ENCODE results near the gene PRKCE. TPM values are rescaled to one million over a fixed set of nuclear protein-coding genes. Genes with fewer than 3 reads are reported as not detected.
A peak's percentile ranks its signal among the peaks of the same experiment; 100 is the strongest.

The PRKCE gene
- total and polyA plus RNA-seq, 4 experiments from 2014 or later, result 1.8 to 21.7 (median 11.0) TPM

GRCh38 chr2:45988879-45989278 lies 337.4 kb downstream of the PRKCE start:
- Mint-ChIP-seq H3K36me3 (peaks cover 4 to 10% of the 10 kb centered on the region in 2 donors), H3K4me1 (peaks cover 2 to 6% (median 5%) of the 10 kb centered on the region in 4 donors), H3K9me3 (no peaks in the 10 kb centered on the region), H3K27me3 (no peaks in the 10 kb centered on the region), H3K4me3 (no peak overlapping the region), H3K27ac (no peak overlapping the region)
- intact Hi-C loops (cut with micrococcal nuclease), result no loop called here
- H3K4me1 ChIP-seq (ENCODE audit: insufficient read depth, low read length), result no peaks in the 10 kb centered on the region
- no peaks in the 10 kb centered on the region for H3K27me3 ChIP-seq (ENCODE audit: insufficient read depth, low read length)
- no peak for DNase-seq
- no peak overlapping the region for H3K27ac ChIP-seq (ENCODE audit: low read depth, low read length)
- H3K4me3 ChIP-seq (ENCODE audit: low read length in 2 of 2), result no peak overlapping the region
- ChIA-PET CTCF (ENCODE audit: partially characterized antibody) (interaction anchor here (1.2 kb wide), 1 partner anchor 377 kb away, joined by 3 read pairs; no protein-coding TSS in a partner anchor), POLR2A (ENCODE audit: partially characterized antibody) (no interaction called here)
- H3K36me3 ChIP-seq (ENCODE audit: insufficient read depth, low read length), result no peaks in the 10 kb centered on the region
- H3K9me3 ChIP-seq (ENCODE audit: control insufficient read depth in 1 of 2, low read length in 2 of 2), result no peaks in the 10 kb centered on the region

- H3K4me3 Mint-ChIP-seq, result no peak overlapping the region
- no peaks in the 10 kb centered on the region for H3K9me3 ChIP-seq (ENCODE audit: control insufficient read depth in 1 of 2, low read length in 2 of 2)
- H3K4me1 ChIP-seq (ENCODE audit: insufficient read depth, low read length), result no peaks in the 10 kb centered on the region
- peaks cover 2 to 6% (median 4%) of the 10 kb centered on the region in 4 donors for H3K4me1 Mint-ChIP-seq
- H3K36me3 ChIP-seq (ENCODE audit: insufficient read depth, low read length), result no peaks in the 10 kb centered on the region
- POLR2A ChIA-PET (ENCODE audit: partially characterized antibody), result no interaction called here
- H3K36me3 Mint-ChIP-seq, result peaks cover 0 to 9% of the 10 kb centered on the region in 2 donors
- no peak overlapping the region for H3K4me3 ChIP-seq (ENCODE audit: low read length in 2 of 2)
- intact Hi-C loops (cut with micrococcal nuclease), result loop anchor here (5.0 kb wide), 1 partner anchor 348 kb away; no protein-coding TSS in a partner anchor
- CTCF ChIA-PET (ENCODE audit: partially characterized antibody), result interaction anchor here (0.7 to 5.2 kb wide), 4 partner anchors 19 to 469 kb away, joined by 3 to 30 read pairs (median 3); no protein-coding TSS in a partner anchor
- H3K27ac ChIP-seq (ENCODE audit: low read depth, low read length), result no peak overlapping the region
- DNase-seq, result no peak
- H3K27me3 ChIP-seq (ENCODE audit: insufficient read depth, low read length), result no peaks in the 10 kb centered on the region
- H3K27me3 Mint-ChIP-seq, result no peaks in the 10 kb centered on the region
- no peaks in the 10 kb centered on the region for H3K9me3 Mint-ChIP-seq
- H3K27ac Mint-ChIP-seq, result no peak overlapping the region
Observed at GRCh38 chr2:45990131-45990530, 338.7 kb downstream of the PRKCE start.

DNA sequence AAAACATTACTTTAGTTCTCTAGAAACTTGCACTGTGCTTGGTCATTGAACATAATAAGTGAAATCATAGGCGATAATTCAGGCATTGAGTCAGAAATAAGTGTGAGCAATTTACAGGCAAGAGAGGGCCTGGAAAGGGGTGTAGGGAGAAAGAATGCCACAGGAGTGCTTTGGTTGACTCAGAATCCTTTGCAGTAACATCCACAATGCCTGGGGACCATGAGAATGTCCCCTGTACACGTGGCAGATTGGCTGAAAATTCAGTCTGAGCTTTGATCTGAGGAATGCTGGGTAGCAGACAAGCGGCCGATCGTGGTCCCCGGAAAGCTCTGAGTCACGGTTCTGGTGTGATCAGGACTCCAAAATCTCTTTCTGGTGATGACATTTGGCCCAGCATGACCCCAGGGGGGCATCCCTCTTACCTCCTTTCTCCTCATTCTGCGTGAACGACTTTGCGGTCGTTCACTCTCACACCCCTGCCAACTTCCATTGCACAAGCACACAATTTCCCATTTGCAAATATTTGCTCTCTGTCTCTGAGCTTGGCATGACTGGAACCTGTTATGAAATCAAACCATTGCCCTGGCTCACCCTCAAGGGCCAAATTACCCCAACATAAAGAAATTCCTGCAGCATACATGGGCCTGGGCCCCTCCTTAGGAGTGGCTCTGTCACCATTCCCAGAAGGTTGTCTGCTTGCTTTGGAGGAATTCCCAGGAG lies 340.7 kb downstream of the PRKCE start:
- Mint-ChIP-seq H3K4me1 (peaks cover 2 to 6% (median 4%) of the 10 kb centered on the region in 4 donors), H3K4me3 (no peak overlapping the region), H3K27ac (no peak overlapping the region), H3K27me3 (no peaks in the 10 kb centered on the region), H3K9me3 (no peaks in the 10 kb centered on the region), H3K36me3 (peaks cover 0 to 9% of the 10 kb centered on the region in 2 donors)
- no peak for DNase-seq
- Histone ChIP-seq H3K4me3 (ENCODE audit: low read length in 2 of 2) (no peak overlapping the region), H3K36me3 (ENCODE audit: insufficient read depth, low read length) (no peaks in the 10 kb centered on the region), H3K27me3 (ENCODE audit: insufficient read depth, low read length) (no peaks in the 10 kb centered on the region), H3K9me3 (ENCODE audit: control insufficient read depth in 1 of 2, low read length in 2 of 2) (no peaks in the 10 kb centered on the region), H3K4me1 (ENCODE audit: insufficient read depth, low read length) (no peaks in the 10 kb centered on the region), H3K27ac (ENCODE audit: low read depth, low read length) (no peak overlapping the region)
- POLR2A ChIA-PET (ENCODE audit: partially characterized antibody), result no interaction called here
- CTCF ChIA-PET (ENCODE audit: partially characterized antibody), result interaction anchor here (0.8 to 5.2 kb wide), 12 partner anchors 9 to 657 kb away, joined by 3 to 30 read pairs (median 5); no protein-coding TSS in a partner anchor
- intact Hi-C loops (cut with micrococcal nuclease), result loop anchor here (5.0 kb wide), 1 partner anchor 350 kb away; no protein-coding TSS in a partner anchor

GRCh38 chr2:45992741-45993475 lies 341.4 kb downstream of the PRKCE start:
- no peak overlapping the region for H3K4me3 Mint-ChIP-seq
- peaks cover 2 to 6% (median 4%) of the 10 kb centered on the region in 4 donors for H3K4me1 Mint-ChIP-seq
- H3K27ac Mint-ChIP-seq, result no peak overlapping the region
- peaks cover under 1 to 7% of the 10 kb centered on the region in 2 donors for H3K36me3 Mint-ChIP-seq
- Histone ChIP-seq H3K36me3 (ENCODE audit: insufficient read depth, low read length) (no peaks in the 10 kb centered on the region), H3K27ac (ENCODE audit: low read depth, low read length) (no peak overlapping the region), H3K4me1 (ENCODE audit: insufficient read depth, low read length) (no peaks in the 10 kb centered on the region), H3K9me3 (ENCODE audit: control insufficient read depth in 1 of 2, low read length in 2 of 2) (no peaks in the 10 kb centered on the region), H3K4me3 (ENCODE audit: low read length in 2 of 2) (no peak overlapping the region), H3K27me3 (ENCODE audit: insufficient read depth, low read length) (no peaks in the 10 kb centered on the region)
- ChIA-PET POLR2A (ENCODE audit: partially characterized antibody) (no interaction called here), CTCF (ENCODE audit: partially characterized antibody) (interaction anchor here (0.9 to 5.2 kb wide), 15 partner anchors 10 to 657 kb away, joined by 3 to 30 read pairs (median 5); no protein-coding TSS in a partner anchor)
- no peaks in the 10 kb centered on the region for H3K27me3 Mint-ChIP-seq
- DNase-seq, result no peak
- H3K9me3 Mint-ChIP-seq, result no peaks in the 10 kb centered on the region
- intact Hi-C loops (cut with micrococcal nuclease), result loop anchor here (1.0 to 5.0 kb wide), 4 partner anchors 351 to 657 kb away; no protein-coding TSS in a partner anchor

- Histone ChIP-seq H3K4me3 (ENCODE audit: low read length in 2 of 2) (no peak overlapping the region), H3K27me3 (ENCODE audit: insufficient read depth, low read length) (no peaks in the 10 kb centered on the region), H3K36me3 (ENCODE audit: insufficient read depth, low read length) (no peaks in the 10 kb centered on the region), H3K27ac (ENCODE audit: low read depth, low read length) (no peak overlapping the region), H3K4me1 (ENCODE audit: insufficient read depth, low read length) (no peaks in the 10 kb centered on the region), H3K9me3 (ENCODE audit: control insufficient read depth in 1 of 2, low read length in 2 of 2) (no peaks in the 10 kb centered on the region)
- Mint-ChIP-seq H3K27ac (no peak overlapping the region), H3K9me3 (no peaks in the 10 kb centered on the region), H3K4me3 (no peak overlapping the region), H3K27me3 (no peaks in the 10 kb centered on the region), H3K36me3 (peaks cover 3 to 7% of the 10 kb centered on the region in 2 donors), H3K4me1 (peaks cover 2 to 6% (median 4%) of the 10 kb centered on the region in 4 donors)
- ChIA-PET POLR2A (ENCODE audit: partially characterized antibody) (no interaction called here), CTCF (ENCODE audit: partially characterized antibody) (interaction anchor here (0.9 to 5.2 kb wide), 11 partner anchors 10 to 465 kb away, joined by 3 to 30 read pairs (median 6); no protein-coding TSS in a partner anchor)
- peak; percentile 50 to 61 (median 54) for DNase-seq
- intact Hi-C loops (cut with micrococcal nuclease), result loop anchor here (1.0 to 5.0 kb wide), 4 partner anchors 351 to 657 kb away; no protein-coding TSS in a partner anchor
Observed at GRCh38 chr2:45993476-45993991, 342.1 kb downstream of the PRKCE start.

- ChIA-PET CTCF (ENCODE audit: partially characterized antibody) (interaction anchor here (1.1 to 5.2 kb wide), 10 partner anchors 10 to 465 kb away, joined by 3 to 30 read pairs (median 8); no protein-coding TSS in a partner anchor), POLR2A (ENCODE audit: partially characterized antibody) (no interaction called here)
- H3K4me3 Mint-ChIP-seq, result no peak overlapping the region
- DNase-seq, result no peak
- no peak overlapping the region for H3K27ac Mint-ChIP-seq
- intact Hi-C loops (cut with micrococcal nuclease), result loop anchor here (5.0 kb wide), 1 partner anchor 352 kb away; no protein-coding TSS in a partner anchor
- no peaks in the 10 kb centered on the region for H3K36me3 ChIP-seq (ENCODE audit: insufficient read depth, low read length)
- no peak overlapping the region for H3K4me3 ChIP-seq (ENCODE audit: low read length in 2 of 2)
- no peak overlapping the region for H3K27ac ChIP-seq (ENCODE audit: low read depth, low read length)
- no peaks in the 10 kb centered on the region for H3K4me1 ChIP-seq (ENCODE audit: insufficient read depth, low read length)
- no peaks in the 10 kb centered on the region for H3K27me3 ChIP-seq (ENCODE audit: insufficient read depth, low read length)
- peaks cover 2 to 6% (median 4%) of the 10 kb centered on the region in 4 donors for H3K4me1 Mint-ChIP-seq
- H3K9me3 Mint-ChIP-seq, result no peaks in the 10 kb centered on the region
- H3K27me3 Mint-ChIP-seq, result no peaks in the 10 kb centered on the region
- H3K36me3 Mint-ChIP-seq, result peaks cover 3 to 4% of the 10 kb centered on the region in 2 donors
- H3K9me3 ChIP-seq (ENCODE audit: control insufficient read depth in 1 of 2, low read length in 2 of 2), result no peaks in the 10 kb centered on the region
Observed at GRCh38 chr2:45994060-45994459, 342.6 kb downstream of the PRKCE start.

- H3K9me3 Mint-ChIP-seq, result no peaks in the 10 kb centered on the region
- H3K36me3 Mint-ChIP-seq, result peaks cover 20 to 29% of the 10 kb centered on the region in 2 donors
- POLR2A ChIA-PET (ENCODE audit: partially characterized antibody), result no interaction called here
- intact Hi-C loops (cut with micrococcal nuclease), result no loop called here
- no peaks in the 10 kb centered on the region for H3K27me3 ChIP-seq (ENCODE audit: insufficient read depth, low read length)
- no peaks in the 10 kb centered on the region for H3K4me1 Mint-ChIP-seq
- H3K36me3 ChIP-seq (ENCODE audit: insufficient read depth, low read length), result no peaks in the 10 kb centered on the region
- H3K4me3 ChIP-seq (ENCODE audit: low read length in 2 of 2), result no peak overlapping the region
- no peak overlapping the region for H3K27ac ChIP-seq (ENCODE audit: low read depth, low read length)
- no peaks in the 10 kb centered on the region for H3K9me3 ChIP-seq (ENCODE audit: control insufficient read depth in 1 of 2, low read length in 2 of 2)
- CTCF ChIA-PET (ENCODE audit: partially characterized antibody), result no interaction called here
- H3K27me3 Mint-ChIP-seq, result no peaks in the 10 kb centered on the region
- no peak overlapping the region for H3K4me3 Mint-ChIP-seq
- DNase-seq, result no peak
- H3K27ac Mint-ChIP-seq, result no peak overlapping the region
- H3K4me1 ChIP-seq (ENCODE audit: insufficient read depth, low read length), result no peaks in the 10 kb centered on the region
Observed at GRCh38 chr2:46000660-46001059, 349.2 kb downstream of the PRKCE start.

Measured in CD4-positive, alpha-beta memory T cell (primary cell).